ENCODE data around the gene CCS.
A peak's percentile ranks its signal among the peaks of the same experiment; 100 is the strongest.
"Not testable (repeated sequence)": the region's sequence is repeated elsewhere in the genome, so short reads cannot be mapped to it uniquely, and the experiment has no call there.

The CCS gene

GRCh38 chr11:66580803-66581202 is 12.2 kb upstream of the CCS start:
- Histone ChIP-seq H3K9ac (ENCODE audit: low read length) (no peak overlapping the region), H3K4me1 (ENCODE audit: insufficient read depth, low read length) (peaks cover 5% of the 10 kb centered on the region), H3K4me3 (ENCODE audit: low read depth in 1 of 2, low read length in 2 of 2) (no peak overlapping the region), H3K9me3 (ENCODE audit: low read length) (no peaks in the 10 kb centered on the region), H3K36me3 (ENCODE audit: insufficient read depth, low read length) (no peaks in the 10 kb centered on the region), H3K27ac (ENCODE audit: low read depth, low read length) (no peak overlapping the region), H3K27me3 (ENCODE audit: control insufficient read depth in 1 of 2, insufficient read depth in 2 of 2, low read length in 2 of 2) (no peaks in the 10 kb centered on the region)

- H3K4me3 ChIP-seq (ENCODE audit: low read depth in 1 of 2, low read length in 2 of 2) = no peak overlapping the region
- H3K9ac ChIP-seq (ENCODE audit: low read length) = no peak overlapping the region
- no peaks in the 10 kb centered on the region for H3K9me3 ChIP-seq (ENCODE audit: low read length)
Measured at GRCh38 chr11:66581261-66581660, 11.7 kb upstream of the CCS start.

GRCh38 chr11:66582565-66583147 is 10.3 kb upstream of the CCS start:
- not testable (repeated sequence) for H3K36me3 ChIP-seq (ENCODE audit: insufficient read depth, low read length)

More at GRCh38 chr11:66581261-66581660, 11.7 kb upstream of the CCS start:
- Histone ChIP-seq H3K27me3 (ENCODE audit: control insufficient read depth in 1 of 2, insufficient read depth in 2 of 2, low read length in 2 of 2) (no peaks in the 10 kb centered on the region), H3K36me3 (ENCODE audit: insufficient read depth, low read length) (no peaks in the 10 kb centered on the region), H3K27ac (ENCODE audit: low read depth, low read length) (no peak overlapping the region), H3K4me1 (ENCODE audit: insufficient read depth, low read length) (peaks cover 5% of the 10 kb centered on the region)

GRCh38 chr11:66585447-66585846 is 7.5 kb upstream of the CCS start:
- H3K9me3 ChIP-seq (ENCODE audit: low read length); H3K9ac ChIP-seq (ENCODE audit: low read length); H3K4me1 ChIP-seq (ENCODE audit: insufficient read depth, low read length); H3K36me3 ChIP-seq (ENCODE audit: insufficient read depth, low read length); H3K27ac ChIP-seq (ENCODE audit: low read depth, low read length); H3K27me3 ChIP-seq (ENCODE audit: control insufficient read depth in 1 of 2, insufficient read depth in 2 of 2, low read length in 2 of 2); H3K4me3 ChIP-seq (ENCODE audit: low read depth in 1 of 2, low read length in 2 of 2): not testable (repeated sequence)

More at GRCh38 chr11:66582565-66583147, 10.3 kb upstream of the CCS start:
- H3K9me3 ChIP-seq (ENCODE audit: low read length); H3K4me1 ChIP-seq (ENCODE audit: insufficient read depth, low read length); H3K4me3 ChIP-seq (ENCODE audit: low read depth in 1 of 2, low read length in 2 of 2); H3K27ac ChIP-seq (ENCODE audit: low read depth, low read length); H3K9ac ChIP-seq (ENCODE audit: low read length); H3K27me3 ChIP-seq (ENCODE audit: control insufficient read depth in 1 of 2, insufficient read depth in 2 of 2, low read length in 2 of 2): not testable (repeated sequence)

DNA sequence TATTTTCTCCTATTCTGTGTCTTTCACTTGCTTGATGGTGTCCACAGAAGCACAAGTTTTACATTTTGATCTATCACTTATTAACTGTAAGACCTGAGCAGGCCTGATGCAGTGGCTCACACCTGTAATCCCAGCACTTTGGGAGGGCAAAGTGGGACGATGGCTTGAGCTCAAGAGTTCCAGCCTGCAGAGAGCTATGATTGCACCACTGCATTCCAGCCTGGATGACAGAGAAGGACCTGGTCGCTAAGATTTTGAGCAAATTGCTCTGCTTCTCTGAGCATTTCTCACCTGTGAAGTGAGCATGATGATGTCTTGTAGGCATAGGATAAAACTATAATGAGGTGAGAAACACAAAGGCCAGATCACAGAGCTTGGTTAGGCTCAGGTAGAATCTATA is 6.8 kb upstream of the CCS start:
- Histone ChIP-seq H3K27me3 (ENCODE audit: control insufficient read depth in 1 of 2, insufficient read depth in 2 of 2, low read length in 2 of 2) (no peaks in the 10 kb centered on the region), H3K4me3 (ENCODE audit: low read depth in 1 of 2, low read length in 2 of 2) (no peak overlapping the region), H3K27ac (ENCODE audit: low read depth, low read length) (no peak overlapping the region), H3K9ac (ENCODE audit: low read length) (no peak overlapping the region), H3K9me3 (ENCODE audit: low read length) (no peaks in the 10 kb centered on the region), H3K4me1 (ENCODE audit: insufficient read depth, low read length) (no peaks in the 10 kb centered on the region), H3K36me3 (ENCODE audit: insufficient read depth, low read length) (no peaks in the 10 kb centered on the region)

DNA sequence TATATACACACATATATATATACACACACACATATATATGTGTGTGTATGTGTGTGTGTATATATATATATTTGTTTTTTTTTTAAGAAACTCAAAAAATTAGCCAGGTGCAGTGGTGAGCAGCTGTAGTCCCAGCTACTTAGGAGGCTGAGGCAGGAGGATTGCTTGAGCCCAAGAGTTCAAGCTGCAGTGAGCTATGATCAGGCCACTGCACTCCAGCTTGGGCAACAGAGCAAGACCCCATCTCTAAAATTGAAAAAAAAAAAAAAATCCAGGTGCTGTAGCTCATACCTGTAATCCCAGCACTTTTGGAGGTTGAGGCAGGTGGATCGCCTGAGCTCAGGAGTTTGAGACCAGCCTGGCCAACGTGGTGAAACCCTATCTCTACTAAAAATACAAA is 3.7 kb upstream of the CCS start:
- H3K27me3 ChIP-seq (ENCODE audit: control insufficient read depth in 1 of 2, insufficient read depth in 2 of 2, low read length in 2 of 2); H3K9ac ChIP-seq (ENCODE audit: low read length); H3K9me3 ChIP-seq (ENCODE audit: low read length); H3K27ac ChIP-seq (ENCODE audit: low read depth, low read length); H3K36me3 ChIP-seq (ENCODE audit: insufficient read depth, low read length); H3K4me3 ChIP-seq (ENCODE audit: low read depth in 1 of 2, low read length in 2 of 2): not testable (repeated sequence)
- peaks cover 19% of the 10 kb centered on the region for H3K4me1 ChIP-seq (ENCODE audit: insufficient read depth, low read length)

DNA sequence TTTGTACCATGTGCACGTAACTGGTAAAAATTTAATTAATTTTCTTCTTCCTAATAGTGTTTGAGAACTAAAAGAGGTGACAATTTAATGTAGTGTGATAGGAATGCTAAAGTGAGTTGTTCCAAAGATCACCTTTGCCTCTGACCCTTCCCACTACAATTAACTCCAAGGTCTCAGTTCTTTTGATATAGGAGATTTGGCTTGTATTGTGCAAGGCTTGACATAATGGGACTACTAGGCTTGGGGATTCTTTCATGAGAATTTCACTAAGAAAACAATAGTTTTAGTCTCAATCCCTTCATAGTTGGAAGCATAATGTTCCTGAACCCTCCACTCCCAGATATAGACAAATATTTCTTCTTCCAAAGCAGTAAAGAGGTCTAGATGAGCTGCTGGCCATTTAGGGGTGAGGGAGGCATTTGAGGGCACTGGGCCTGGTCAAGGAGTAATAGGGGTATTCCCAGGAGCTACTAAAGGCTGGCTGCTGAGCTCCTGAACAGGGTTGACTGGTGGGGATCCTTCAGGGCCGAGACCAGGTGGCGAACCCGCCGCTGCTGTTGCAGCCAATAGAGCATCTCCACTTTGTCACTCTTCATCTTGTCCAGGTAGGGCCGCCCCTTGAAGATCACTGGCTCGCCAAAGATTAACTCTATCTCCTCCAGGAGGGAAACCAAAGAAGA is 2.8 kb upstream of the CCS start:
- no peaks in the 10 kb centered on the region for H3K9me3 ChIP-seq (ENCODE audit: low read length)

DNA sequence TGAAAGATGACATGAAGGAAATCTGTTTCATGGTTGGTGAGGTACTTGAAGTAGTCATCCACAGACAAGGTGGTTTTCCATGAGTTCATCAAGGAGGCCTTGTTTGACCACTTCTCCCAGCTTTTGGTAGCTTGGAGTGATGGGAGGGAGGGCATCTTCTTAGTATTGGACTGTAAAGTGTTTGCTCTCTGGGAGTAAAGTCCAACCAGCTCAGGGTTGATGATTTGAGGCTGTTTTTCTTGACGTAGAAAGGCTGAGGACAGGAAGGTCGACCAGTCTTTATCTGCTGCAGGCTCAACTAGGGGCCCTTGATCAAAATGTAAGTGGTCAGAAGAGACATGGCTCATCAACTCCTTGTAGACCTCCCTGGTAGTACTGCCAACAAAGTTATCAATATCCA is 1.8 kb upstream of the CCS start:
- Histone ChIP-seq H3K4me3 (ENCODE audit: low read depth in 1 of 2, low read length in 2 of 2) (no peak overlapping the region), H3K9ac (ENCODE audit: low read length) (no peak overlapping the region), H3K4me1 (ENCODE audit: insufficient read depth, low read length) (peaks cover 37% of the 10 kb centered on the region), H3K27ac (ENCODE audit: low read depth, low read length) (no peak overlapping the region), H3K36me3 (ENCODE audit: insufficient read depth, low read length) (no peaks in the 10 kb centered on the region), H3K9me3 (ENCODE audit: low read length) (no peaks in the 10 kb centered on the region), H3K27me3 (ENCODE audit: control insufficient read depth in 1 of 2, insufficient read depth in 2 of 2, low read length in 2 of 2) (no peaks in the 10 kb centered on the region)

More for the DNA sequence above, 2.8 kb upstream of the CCS start:
- Histone ChIP-seq H3K4me1 (ENCODE audit: insufficient read depth, low read length) (peaks cover 27% of the 10 kb centered on the region), H3K9ac (ENCODE audit: low read length) (no peak overlapping the region), H3K27me3 (ENCODE audit: control insufficient read depth in 1 of 2, insufficient read depth in 2 of 2, low read length in 2 of 2) (no peaks in the 10 kb centered on the region), H3K36me3 (ENCODE audit: insufficient read depth, low read length) (no peaks in the 10 kb centered on the region), H3K27ac (ENCODE audit: low read depth, low read length) (no peak overlapping the region), H3K4me3 (ENCODE audit: low read depth in 1 of 2, low read length in 2 of 2) (no peak overlapping the region)

DNA sequence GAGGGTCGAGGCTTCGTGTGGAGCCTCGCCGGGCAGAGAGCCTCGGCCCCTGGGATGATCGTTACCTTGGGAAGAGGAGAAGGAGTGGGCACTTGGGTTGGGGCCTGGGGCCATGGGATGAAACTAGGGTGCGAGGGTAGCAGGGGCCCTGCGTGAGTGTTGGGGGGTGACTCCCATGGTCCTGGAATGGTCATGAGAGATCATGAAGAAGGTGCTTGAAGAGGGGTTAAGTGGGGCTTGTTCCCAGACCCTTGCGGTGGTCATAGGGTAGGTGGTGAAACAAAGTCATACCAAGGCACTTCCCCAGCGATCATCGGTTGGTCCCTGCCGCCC is 284 bp downstream of the CCS start:
- Histone ChIP-seq H3K36me3 (ENCODE audit: insufficient read depth, low read length) (no peaks in the 10 kb centered on the region), H3K27ac (ENCODE audit: low read depth, low read length) (peak overlapping the region; percentile 88), H3K9me3 (ENCODE audit: low read length) (no peaks in the 10 kb centered on the region), H3K27me3 (ENCODE audit: control insufficient read depth in 1 of 2, insufficient read depth in 2 of 2, low read length in 2 of 2) (no peaks in the 10 kb centered on the region), H3K4me3 (ENCODE audit: low read depth in 1 of 2, low read length in 2 of 2) (peak overlapping the region; percentile 53 to 97), H3K9ac (ENCODE audit: low read length) (peak overlapping the region; percentile 95), H3K4me1 (ENCODE audit: insufficient read depth, low read length) (peaks cover 37% of the 10 kb centered on the region)

DNA sequence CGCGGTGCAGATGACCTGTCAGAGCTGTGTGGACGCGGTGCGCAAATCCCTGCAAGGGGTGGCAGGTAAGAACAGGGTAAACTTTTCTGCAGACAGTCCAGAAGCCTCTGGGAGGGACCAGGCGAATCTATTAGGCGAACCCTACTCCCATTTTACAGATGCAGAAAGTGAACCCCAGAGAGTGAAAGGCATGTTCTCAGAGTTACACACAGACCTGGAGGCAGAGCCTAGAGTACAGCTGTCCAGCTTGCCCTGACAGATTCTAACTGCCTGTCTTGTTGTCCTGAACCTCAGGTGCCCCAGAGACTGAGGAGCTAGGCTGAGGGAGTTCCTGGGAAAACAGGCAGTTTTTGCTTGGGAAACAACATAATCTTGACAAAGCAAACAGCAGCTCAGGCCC is 665 bp downstream of the CCS start:
- no peaks in the 10 kb centered on the region for H3K27me3 ChIP-seq (ENCODE audit: control insufficient read depth in 1 of 2, insufficient read depth in 2 of 2, low read length in 2 of 2)
- H3K27ac ChIP-seq (ENCODE audit: low read depth, low read length) = peak overlapping the region; percentile 88
- H3K4me1 ChIP-seq (ENCODE audit: insufficient read depth, low read length) = peaks cover 37% of the 10 kb centered on the region
- peak overlapping the region; percentile 95 for H3K9ac ChIP-seq (ENCODE audit: low read length)
- H3K4me3 ChIP-seq (ENCODE audit: low read depth in 1 of 2, low read length in 2 of 2) = peak overlapping the region; percentile 53 to 97
- H3K9me3 ChIP-seq (ENCODE audit: low read length) = no peaks in the 10 kb centered on the region
- H3K36me3 ChIP-seq (ENCODE audit: insufficient read depth, low read length) = no peaks in the 10 kb centered on the region

DNA sequence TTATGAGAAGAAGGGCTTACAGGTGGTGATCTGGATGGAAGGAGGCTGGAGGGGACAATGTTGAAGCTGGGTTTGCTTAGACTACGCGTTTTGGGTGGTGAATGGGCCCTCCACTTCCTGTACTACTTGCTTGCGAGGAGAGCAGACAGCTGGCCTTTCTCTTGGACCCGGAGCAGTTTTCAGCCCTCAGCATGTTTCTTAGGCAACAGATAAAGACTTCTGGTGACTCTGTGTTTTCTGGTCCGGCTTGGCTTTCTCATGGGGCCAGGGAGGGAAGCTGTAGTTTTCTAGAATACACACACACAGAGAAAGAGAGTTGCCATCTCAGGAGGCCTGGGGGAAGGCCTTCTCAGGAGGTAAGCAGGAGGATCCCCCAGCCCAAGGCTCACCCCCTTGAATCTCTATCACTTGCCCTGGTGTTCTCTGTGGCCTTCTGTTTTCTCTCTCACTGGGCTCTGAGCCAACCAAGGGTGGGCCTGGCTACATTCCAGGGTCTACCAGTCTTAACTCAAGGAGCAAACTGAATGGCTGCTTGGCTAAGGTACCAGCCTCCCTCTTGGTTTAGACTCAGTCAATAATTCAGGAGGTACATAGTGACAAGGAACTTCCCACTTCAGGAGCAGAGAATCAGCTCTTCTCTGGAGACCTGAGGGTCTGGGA is 2.4 kb downstream of the CCS start:
- H3K36me3 ChIP-seq (ENCODE audit: insufficient read depth, low read length) = peaks cover 16% of the 10 kb centered on the region
- peaks cover 37% of the 10 kb centered on the region for H3K4me1 ChIP-seq (ENCODE audit: insufficient read depth, low read length)
- no peaks in the 10 kb centered on the region for H3K9me3 ChIP-seq (ENCODE audit: low read length)
- H3K27ac ChIP-seq (ENCODE audit: low read depth, low read length) = no peak overlapping the region
- no peak overlapping the region for H3K9ac ChIP-seq (ENCODE audit: low read length)
- H3K4me3 ChIP-seq (ENCODE audit: low read depth in 1 of 2, low read length in 2 of 2) = peak overlapping the region in 1 of 2 donors; percentile 15
- no peaks in the 10 kb centered on the region for H3K27me3 ChIP-seq (ENCODE audit: control insufficient read depth in 1 of 2, insufficient read depth in 2 of 2, low read length in 2 of 2)

DNA sequence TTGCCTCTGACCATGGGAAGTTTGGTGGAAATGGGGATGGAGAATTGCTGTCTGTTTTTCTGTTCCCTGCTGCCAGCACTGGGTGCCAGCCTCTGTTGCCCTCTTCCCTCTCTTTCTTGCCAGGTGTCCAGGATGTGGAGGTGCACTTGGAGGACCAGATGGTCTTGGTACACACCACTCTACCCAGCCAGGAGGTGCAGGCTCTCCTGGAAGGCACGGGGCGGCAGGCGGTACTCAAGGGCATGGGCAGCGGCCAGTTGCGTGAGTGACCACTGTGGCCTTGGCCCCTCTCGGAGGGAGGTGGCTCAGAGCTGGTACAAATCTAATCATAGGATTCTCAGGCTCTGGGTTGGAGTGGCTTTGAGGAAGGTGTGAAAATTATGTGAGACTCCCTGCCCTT is 6.0 kb downstream of the CCS start:
- Histone ChIP-seq H3K4me3 (ENCODE audit: low read depth in 1 of 2, low read length in 2 of 2) (no peak overlapping the region), H3K27me3 (ENCODE audit: control insufficient read depth in 1 of 2, insufficient read depth in 2 of 2, low read length in 2 of 2) (no peaks in the 10 kb centered on the region), H3K9ac (ENCODE audit: low read length) (no peak overlapping the region), H3K9me3 (ENCODE audit: low read length) (no peaks in the 10 kb centered on the region), H3K27ac (ENCODE audit: low read depth, low read length) (no peak overlapping the region), H3K4me1 (ENCODE audit: insufficient read depth, low read length) (peaks cover 31% of the 10 kb centered on the region), H3K36me3 (ENCODE audit: insufficient read depth, low read length) (peaks cover 35% of the 10 kb centered on the region)
